GM10847 (cell line): ENCODE measurements around the gene OR4D1.

Experiments used
- POLR2A ChIP-seq: IDR thresholded peaks from 2 replicates; pipeline ENCODE4 v1.6.1; 2011; ENCODE audit not compliant: insufficient read length; ENCODE audit errors: extremely low read depth

The OR4D1 gene

DNA sequence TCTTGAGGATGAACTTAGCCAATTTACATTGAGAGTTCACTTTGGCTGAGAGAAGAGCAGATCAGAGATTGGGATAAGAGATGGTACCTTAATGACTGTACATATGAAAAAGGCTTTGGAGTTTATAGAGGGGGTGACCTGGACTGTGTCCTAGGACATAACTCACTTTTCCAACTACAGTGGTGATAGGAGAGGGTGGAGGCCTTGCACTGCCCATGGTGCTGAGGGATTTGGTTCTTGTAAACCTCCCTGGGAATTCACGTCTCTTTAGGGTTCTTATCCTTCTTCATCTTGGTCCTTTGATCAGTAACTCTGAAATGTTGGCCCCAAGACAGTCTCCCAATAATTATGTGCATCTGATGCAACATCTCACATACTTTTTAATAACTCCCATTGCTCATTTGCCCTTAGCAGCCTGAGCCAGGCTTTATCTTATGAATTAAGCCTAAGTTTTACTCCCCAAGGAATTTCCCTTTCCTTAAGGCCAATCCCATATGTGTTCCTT is at the start of gene OR4D1:
TSS of gene OR4D1 (plus strand) at position 455 of the 505 bp plus-strand sequence. CDS start 6,770 bp downstream, outside the sequence.
- no peak for TF ChIP-seq POLR2A

DNA sequence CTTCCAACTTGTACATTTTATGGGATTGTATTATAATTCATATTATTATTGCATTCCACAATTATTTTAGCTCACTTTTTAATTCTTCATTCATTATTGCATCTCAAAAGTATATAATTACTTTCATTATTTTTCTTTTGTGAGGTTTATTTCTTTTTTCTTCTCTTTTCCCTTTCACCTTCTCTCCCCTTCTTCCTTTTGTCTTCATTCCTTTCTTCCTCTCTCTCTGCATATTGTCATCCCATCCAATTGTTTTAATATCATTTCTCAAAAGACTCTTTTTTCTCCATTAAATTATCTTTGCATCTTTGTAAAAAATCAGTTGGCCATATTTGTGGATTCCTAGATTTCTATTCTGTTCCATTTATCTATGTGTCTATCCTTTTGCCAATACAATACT is 47.7 kb upstream of the OR4D1 start:
- TF ChIP-seq POLR2A, result no peak

DNA sequence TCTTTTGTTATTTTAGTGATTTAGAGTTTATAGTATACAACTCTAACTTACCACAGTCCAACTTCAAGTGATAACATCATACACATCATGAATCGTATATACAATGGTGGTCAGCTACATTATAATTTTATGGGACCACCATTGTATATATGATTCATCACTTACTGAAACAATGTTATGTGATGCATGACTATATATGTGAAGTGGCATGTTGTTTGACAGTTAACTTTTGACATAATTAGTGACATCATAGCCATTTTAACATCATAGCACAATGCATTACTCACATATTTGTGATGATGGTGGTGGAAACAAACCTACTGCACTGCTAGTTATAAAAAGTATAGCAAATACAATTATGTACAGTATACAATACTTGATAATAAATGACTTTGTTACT is 43.1 kb upstream of the OR4D1 start:
- TF ChIP-seq POLR2A, result no peak

DNA sequence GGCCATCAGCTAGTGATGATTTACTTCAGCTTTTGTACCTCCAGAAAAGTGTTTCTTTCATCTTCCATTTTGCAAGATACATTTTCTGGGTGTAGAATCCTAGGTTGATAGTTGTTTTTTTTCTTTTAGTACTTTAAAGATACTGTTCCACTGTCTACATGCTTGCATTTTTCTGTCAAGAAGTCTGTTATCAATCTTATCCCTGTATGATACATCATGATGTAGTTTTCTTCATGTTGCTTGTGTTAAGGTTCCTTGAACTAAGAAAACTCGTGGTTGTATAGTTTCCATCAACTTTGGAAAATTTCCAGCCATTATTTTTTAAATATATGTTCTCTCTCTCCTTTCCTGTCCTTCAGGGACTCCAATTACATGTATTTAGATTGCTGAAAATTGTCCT is 40.9 kb upstream of the OR4D1 start:
- TF ChIP-seq POLR2A, result no peak

DNA sequence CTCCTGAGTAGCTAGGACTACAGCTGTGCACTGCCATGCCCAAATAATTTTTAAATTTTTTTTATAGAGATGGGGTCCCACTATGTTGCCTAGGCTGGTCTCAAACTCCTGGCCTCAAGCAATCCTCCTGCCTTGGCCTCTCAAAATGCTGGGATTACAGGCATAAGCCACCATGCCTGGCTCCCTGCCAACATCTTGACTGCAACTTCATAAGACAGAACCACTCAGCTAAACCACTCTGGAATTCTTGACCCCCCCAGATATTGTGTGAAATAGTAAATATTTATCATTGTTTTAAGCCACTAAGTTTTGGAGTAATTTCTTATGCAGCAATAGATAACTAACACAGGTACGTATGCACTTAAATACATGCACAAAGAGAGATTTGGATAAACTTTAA is 39.0 kb upstream of the OR4D1 start:
- TF ChIP-seq POLR2A, result no peak

DNA sequence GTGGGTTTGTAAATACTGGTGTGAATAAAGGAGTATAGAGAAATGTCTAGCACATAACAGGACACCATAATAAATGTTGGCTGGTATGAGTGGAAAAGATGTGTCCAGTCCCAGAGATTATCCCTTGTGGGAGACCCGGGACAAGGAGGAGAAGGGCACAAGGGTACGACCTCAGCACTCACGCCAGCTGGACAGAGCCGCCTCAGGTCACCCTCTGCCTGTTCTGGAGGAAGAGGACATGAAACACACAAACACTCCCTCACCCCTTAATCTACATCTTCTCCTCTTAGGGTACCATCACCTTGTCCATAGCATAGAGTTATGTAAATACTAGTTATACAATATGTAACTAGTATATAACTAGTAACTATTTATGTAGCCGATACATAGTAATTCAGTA is 38.2 kb upstream of the OR4D1 start:
- TF ChIP-seq POLR2A, result no peak

DNA sequence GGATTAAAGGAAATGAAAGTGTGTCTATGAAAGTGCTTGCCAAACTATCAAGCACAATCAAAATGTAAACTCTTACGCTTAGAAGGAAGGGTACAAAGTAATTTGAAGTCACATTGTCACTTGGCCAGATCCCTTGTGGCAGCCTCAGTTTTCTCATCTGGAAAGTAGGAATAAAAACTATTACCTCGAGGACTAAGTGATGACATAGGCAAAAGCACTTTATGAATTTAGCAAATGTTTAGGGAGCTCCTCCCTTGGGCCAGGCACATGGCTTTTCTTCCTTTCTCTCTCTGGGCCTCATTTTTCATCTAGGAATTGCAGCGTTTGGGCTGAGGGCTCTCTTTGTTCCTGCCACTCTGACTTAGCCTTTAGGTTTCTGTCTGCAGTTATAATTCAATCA is 36.5 kb upstream of the OR4D1 start:
- no peak for TF ChIP-seq POLR2A

DNA sequence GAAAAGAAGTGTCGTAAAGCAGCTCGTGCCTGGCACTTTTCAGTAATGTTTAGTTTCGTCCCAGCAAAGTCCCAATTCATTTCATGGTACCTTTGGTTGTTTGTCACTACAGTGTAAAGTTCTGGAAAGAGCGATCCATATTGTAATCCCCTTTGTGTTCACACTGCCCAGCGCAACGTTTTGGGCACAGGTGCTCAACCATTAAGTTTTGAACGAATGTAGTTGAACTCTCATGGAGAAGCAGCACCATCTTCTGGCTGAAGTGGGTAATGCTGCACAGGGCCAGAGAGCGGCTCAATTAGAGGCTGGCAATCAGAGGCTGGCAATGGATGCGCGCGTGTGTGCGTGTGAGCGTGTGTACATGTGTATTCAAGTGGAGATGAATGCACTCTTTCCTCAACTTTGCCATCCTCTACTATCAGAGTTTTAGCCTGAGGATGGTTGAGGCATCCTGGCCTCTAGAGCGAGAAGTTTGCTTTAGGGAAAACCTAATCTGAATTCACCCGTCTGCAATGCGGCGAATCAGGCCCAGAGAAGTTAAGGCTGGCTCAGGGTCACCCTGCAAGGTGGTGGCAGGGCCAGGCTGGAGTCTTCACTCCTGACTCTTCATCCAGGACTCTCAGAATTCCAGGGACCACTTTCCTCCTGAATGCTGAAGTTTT is 35.1 kb upstream of the OR4D1 start:
- no peak for TF ChIP-seq POLR2A

DNA sequence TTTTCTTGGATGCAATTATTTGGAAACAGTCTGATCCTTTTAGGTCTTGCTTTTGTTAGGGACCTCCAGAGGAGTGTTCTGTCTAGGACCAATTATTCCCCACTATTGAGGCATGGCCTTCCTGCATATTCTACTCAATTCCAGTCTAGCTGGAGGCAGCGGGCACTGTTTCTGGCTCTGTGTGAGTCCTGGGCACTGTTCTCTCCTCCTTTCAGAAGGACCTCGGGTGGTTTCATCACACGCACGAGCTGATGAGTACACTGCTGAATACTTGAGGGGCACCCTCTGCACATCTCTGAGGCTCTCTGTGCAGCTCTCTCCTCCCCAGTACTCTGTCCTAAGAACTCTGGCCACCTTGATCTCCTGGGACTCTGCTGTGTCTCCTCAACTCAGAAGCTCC is 34.2 kb upstream of the OR4D1 start:
- TF ChIP-seq POLR2A, result no peak

DNA sequence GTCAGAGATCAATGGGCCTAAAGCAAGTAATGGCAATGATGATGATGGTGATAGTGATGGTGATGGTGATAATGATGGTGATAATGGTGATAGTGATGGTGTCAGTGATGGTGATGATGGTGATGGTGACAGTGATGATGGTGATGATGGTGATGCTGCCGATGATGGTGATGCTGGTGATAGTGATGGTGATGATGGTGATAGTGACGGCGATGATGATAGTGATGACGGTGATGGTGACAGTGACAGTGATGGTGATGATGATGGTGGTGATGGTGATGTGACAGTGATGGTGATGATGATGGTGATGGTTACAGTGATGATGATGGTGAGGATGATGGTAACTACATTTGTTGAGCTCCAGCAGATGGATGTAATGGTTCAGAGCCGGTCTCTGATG is 30.8 kb upstream of the OR4D1 start:
- TF ChIP-seq POLR2A, result no peak

DNA sequence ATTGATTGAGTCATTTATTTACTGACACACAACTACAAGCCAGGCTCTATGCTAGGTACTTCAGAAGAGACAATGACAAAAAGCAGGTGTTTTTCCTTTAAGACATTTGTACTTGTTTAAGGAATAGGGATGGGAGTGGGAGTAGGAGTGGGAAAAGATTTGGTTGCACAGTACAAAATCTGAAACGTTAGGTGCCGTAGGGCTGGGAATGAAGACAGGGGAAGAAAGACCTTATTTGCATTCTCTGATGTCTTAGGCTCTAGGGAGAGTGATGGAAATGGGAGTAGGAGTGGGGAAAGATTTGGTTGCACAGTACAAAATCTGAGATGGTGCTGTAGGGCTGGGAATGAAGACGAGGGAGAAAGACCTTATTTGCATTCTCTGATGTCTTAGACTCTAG is 28.7 kb upstream of the OR4D1 start:
- TF ChIP-seq POLR2A, result no peak

DNA sequence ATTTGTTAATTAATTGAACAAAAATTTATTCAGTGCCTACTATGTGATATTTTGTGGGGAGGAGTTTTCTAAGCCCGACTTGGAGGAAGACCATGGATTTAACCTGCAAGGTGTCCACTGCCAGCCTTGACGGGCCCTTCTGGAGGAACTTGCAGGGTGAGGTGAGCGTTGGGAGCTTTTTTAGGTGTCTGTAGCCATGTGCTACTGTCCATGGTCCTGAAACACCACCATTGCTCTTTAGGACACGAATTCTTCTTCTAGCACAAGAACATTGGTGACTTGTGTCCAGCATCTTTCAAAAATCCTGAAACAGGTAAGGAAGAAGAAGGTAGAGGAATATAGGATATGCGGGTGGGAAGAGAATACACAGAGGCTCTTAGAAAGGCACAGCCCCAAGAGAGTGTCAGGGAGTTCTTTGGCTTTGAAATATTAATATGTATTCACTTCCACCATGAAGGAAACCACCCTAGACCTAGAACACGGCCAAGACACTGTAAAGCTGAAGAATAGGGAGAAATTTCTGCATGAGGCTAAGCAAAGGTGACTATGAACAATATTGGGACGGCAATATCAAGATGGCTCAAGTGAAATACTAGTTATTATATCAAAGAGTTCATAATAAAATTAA is 27.9 kb upstream of the OR4D1 start:
- no peak for TF ChIP-seq POLR2A

DNA sequence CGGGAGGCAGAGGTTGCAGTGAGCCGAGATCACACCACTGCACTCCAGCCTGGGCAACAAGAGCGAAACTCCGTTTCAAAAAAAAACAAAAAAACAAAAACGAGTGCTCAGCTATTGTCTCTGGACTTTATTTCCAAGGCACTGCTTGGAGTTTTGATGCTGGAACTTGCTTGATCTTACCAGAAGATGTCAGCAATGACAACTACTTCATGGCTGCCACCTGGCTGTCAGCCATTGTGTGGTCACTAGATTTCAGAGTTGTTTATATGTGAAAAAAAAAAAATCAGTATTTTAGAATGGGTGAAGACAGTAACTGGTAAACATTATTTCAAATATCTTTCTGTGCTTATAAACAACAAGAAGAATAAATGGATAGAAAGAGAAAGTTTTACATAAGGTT is 26.3 kb upstream of the OR4D1 start:
- TF ChIP-seq POLR2A, result no peak

DNA sequence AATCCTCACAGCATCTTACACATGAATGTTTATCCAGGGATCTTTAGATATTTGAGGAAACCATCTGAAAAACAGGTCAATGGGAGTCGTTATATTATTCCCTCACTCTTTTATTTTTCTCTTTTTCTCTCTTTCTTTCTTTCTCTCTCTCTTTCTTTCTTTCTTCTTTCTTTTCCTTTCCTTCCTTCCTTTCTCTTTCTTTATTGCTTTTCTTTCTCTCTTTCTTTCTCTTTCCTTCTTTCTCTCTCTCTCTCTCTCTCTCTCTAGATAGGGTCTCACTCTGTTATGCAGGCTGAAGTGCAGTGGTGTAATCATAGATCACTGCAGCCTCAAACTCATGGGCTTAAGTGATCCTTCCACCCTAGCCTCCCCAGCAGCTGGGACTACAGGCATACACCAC is 20.3 kb upstream of the OR4D1 start:
- TF ChIP-seq POLR2A, result no peak

DNA sequence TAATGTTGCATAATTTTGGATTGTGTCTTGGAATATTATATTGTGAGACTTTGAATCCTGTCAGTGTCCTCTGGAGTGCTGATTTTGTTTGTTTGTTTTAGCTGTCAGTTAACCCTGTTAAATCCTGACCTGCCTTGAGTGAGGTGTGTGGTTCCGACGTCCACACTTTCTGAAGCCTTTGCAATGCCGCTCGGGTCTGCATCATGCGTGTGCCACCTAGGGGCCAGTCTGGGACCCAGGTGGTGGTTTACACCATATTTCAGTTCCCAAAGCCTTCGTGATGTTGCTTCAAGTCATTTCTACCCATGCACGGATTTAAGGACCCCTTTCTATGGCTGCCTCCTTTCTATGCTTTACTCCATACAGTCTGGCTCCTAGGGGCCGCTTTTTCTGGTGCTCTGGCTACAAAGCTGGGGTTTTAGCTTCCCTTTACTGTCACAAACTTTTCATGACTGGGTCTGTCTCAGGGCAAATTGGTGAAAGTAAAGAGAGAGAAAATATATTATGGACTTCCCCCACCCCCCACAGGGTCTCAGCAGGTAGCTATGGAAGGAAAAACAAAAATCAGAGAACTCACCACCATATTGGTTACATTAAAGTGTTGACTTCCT is 11.4 kb upstream of the OR4D1 start:
- no peak for TF ChIP-seq POLR2A

DNA sequence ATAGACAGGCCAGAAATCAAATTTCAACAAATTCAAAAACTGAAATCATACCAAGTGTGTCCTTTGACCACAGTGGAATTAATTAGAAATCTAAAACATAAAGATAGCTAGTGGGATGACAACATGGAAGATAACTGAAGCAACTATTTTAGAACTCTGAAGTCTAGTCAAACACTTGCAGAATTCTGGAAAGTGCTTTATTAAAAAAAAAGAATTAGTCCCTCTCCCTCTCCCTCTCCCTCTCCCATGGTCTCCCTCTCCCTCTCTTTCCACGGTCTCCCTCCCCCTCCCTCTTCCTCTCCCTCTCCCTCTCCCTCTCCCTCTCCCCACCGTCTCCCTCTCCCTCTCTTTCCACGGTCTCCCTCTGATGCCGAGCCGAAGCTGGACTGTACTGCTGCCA is 6.7 kb upstream of the OR4D1 start:
- no peak for TF ChIP-seq POLR2A
